ENCODE measurements around the gene COL25A1. TPM values are rescaled to one million over a fixed set of nuclear protein-coding genes. Genes with fewer than 3 reads are reported as not detected.

The COL25A1 gene
- total and polyA plus RNA-seq, 2 donors (not counting 3 experiments of a cell fraction or from before 2014, with no cell fraction given) = 0.21 to 3.5 TPM

DNA sequence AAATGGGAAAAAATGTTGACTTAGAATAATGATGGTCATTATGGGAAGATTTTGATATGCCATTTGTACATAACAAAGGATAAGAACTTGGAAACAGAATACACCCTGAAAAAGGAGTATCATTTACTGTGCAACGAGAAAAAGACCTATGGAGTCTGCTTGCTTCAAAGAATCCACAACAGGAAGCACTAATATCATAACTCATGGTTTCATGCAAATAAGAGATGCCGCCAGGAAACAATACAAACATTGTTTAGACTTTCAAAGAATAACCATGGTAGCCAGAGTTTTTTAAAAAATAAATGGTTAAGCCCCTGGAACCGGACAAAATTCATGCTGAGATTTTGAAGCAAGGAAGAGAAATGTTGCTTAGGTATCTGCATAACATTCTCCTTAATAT, 399.7 kb downstream of the COL25A1 start:
- intact Hi-C loops (cut with micrococcal nuclease) = no loop called here
- no peaks in the 10 kb centered on the region for H3K9me3 ChIP-seq (replicated peaks; ENCODE audit: control insufficient read depth, insufficient read depth, low read length)
- H2AFZ ChIP-seq (ENCODE audit: low read depth, low read length) = no peak overlapping the region
- H3K4me3 ChIP-seq (replicated peaks in 1 of 3; ENCODE audit: insufficient read depth in 1 of 3, low read depth in 1 of 3, low read length in 3 of 3) = no peak overlapping the region
- ChIA-PET CTCF (no interaction called here), POLR2A (no interaction called here)
- no peak for FAIRE-seq
- no TSS peak for BruUV-seq (replicated peaks)
- no peaks in the 10 kb centered on the region for H4K20me1 ChIP-seq (replicated peaks; ENCODE audit: control insufficient read depth, extremely low read depth, insufficient read depth, low read length)
- no peak overlapping the region for H3K27ac ChIP-seq (ENCODE audit: insufficient read depth, low read depth, low read length)
- H3K9ac ChIP-seq (replicated peaks; ENCODE audit: extremely low read depth, insufficient read depth, low read length) = no peak overlapping the region
- no peaks in the 10 kb centered on the region for H3K79me2 ChIP-seq (ENCODE audit: control insufficient read depth, insufficient read depth, low read length)
- H3K4me1 ChIP-seq (ENCODE audit: control insufficient read depth, extremely low read depth, insufficient read depth, low read length) = no peaks in the 10 kb centered on the region
- H3K4me2 ChIP-seq (ENCODE audit: insufficient read depth, low read length) = no peak overlapping the region
- H3K36me3 ChIP-seq (ENCODE audit: control insufficient read depth in 2 of 2, extremely low read depth in 1 of 2, insufficient read depth in 2 of 2, low read length in 2 of 2) = no peaks in the 10 kb centered on the region
- peaks cover 0 to 4% of the 10 kb centered on the region in 2 experiments for H3K27me3 ChIP-seq (ENCODE audit: control insufficient read depth in 2 of 2, insufficient read depth in 2 of 2, low read length in 2 of 2)
- no peak for DNase-seq (ENCODE audit: low read depth, low spot score)
- H3K9me1 ChIP-seq (replicated peaks; ENCODE audit: control insufficient read depth, extremely low read depth, insufficient read depth, low read length) = no peaks in the 10 kb centered on the region
- TF ChIP-seq POLR2AphosphoS5 (IDR thresholded peaks at IDR 0.05; ENCODE audit: insufficient read depth, low read depth, low read length) (no peak), POLR2A (IDR thresholded peaks at IDR 0.05; ENCODE audit: low read depth, low read length) (no peak), MYC (IDR thresholded peaks at IDR 0.05; ENCODE audit: low read depth, low read length) (no peak), GATA2 (IDR thresholded peaks at IDR 0.05; ENCODE audit: insufficient read depth, insufficient read length, low read depth, low read length) (no peak), EZH2 (IDR thresholded peaks at IDR 0.05; ENCODE audit: borderline replicate concordance, low read depth, low read length, severe bottlenecking) (no peak), FOS (IDR thresholded peaks at IDR 0.05; ENCODE audit: borderline replicate concordance, insufficient read depth, low read length) (no peak), JUN (IDR thresholded peaks at IDR 0.05; ENCODE audit: borderline replicate concordance, insufficient read depth, insufficient read length, low read depth) (no peak)
- TF ChIP-seq, protein P1, sequence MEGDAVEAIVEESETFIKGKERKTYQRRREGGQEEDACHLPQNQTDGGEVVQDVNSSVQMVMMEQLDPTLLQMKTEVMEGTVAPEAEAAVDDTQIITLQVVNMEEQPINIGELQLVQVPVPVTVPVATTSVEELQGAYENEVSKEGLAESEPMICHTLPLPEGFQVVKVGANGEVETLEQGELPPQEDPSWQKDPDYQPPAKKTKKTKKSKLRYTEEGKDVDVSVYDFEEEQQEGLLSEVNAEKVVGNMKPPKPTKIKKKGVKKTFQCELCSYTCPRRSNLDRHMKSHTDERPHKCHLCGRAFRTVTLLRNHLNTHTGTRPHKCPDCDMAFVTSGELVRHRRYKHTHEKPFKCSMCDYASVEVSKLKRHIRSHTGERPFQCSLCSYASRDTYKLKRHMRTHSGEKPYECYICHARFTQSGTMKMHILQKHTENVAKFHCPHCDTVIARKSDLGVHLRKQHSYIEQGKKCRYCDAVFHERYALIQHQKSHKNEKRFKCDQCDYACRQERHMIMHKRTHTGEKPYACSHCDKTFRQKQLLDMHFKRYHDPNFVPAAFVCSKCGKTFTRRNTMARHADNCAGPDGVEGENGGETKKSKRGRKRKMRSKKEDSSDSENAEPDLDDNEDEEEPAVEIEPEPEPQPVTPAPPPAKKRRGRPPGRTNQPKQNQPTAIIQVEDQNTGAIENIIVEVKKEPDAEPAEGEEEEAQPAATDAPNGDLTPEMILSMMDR (IDR thresholded peaks at IDR 0.05; ENCODE audit: extremely low read depth in 1 of 2, insufficient read depth in 1 of 2, low read depth in 1 of 2, low read length in 2 of 2) = no peak
- TF ChIP-seq, protein P2, sequence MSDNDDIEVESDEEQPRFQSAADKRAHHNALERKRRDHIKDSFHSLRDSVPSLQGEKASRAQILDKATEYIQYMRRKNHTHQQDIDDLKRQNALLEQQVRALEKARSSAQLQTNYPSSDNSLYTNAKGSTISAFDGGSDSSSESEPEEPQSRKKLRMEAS (IDR thresholded peaks at IDR 0.05; ENCODE audit: insufficient read depth, insufficient read length) = no peak
- dilution Hi-C loops (cut with MboI; ENCODE audit: extremely low pct_ligation_motif_present, low sequenced_read_pairs) = no loop called here
